Measurements from ENCODE around the gene TNS1.
"Not testable (repeated sequence)": the region's sequence is repeated elsewhere in the genome, so short reads cannot be mapped to it uniquely, and the experiment has no call there.

TNS1 gene

GRCh38 chr2:217788669-217789002 lies 214.2 kb downstream of the TNS1 start:
- no peaks in the 10 kb centered on the region for H3K9me3 ChIP-seq (ENCODE audit: control insufficient read depth, insufficient read depth, low read length)
- H3K9ac ChIP-seq (ENCODE audit: low read depth, low read length) = no peak overlapping the region
- H3K4me1 ChIP-seq (ENCODE audit: control insufficient read depth, insufficient read depth, low read length) = no peaks in the 10 kb centered on the region
- no peak overlapping the region for H3K4me3 ChIP-seq (ENCODE audit: low read depth, low read length)
- H3K36me3 ChIP-seq (ENCODE audit: control insufficient read depth, insufficient read depth, low read length) = no peaks in the 10 kb centered on the region
- peaks cover 3% of the 10 kb centered on the region for H3K27me3 ChIP-seq (ENCODE audit: control insufficient read depth, insufficient read depth, low read length)

DNA sequence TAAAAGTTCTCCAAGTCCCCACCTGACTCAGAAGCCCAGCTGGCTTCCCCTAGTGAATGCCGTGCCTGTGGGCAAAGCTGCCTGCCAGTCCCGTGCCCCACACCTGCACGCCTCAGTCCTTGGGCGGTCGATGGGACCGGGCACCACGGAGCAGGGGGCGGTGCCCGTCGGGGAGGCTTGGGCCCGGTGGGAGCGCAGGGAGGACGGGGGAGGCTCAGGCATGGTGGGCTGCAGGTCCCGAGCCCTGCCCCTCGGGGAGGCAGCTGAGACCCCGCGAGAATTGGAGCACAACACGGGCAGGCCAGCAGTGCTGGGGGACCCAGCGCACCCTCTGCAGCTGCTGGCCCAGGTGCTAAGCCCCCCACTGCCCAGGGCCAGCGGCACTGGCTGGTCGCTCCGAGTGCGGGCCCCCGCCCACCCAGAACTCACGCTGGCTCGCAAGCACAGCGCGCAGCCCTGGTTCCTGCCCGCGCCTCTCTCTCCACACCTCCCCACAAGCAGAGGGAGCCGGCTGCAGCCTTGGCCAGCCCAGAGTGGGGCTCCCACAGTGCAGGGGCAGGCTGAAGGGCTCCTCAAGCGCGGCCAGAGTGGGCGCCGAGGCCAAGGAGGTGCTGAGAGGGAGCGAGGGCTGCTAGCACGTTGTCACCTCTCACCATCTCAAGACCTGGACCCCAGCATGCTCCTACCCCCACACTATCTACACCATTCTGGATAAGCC lies 215.5 kb downstream of the TNS1 start:
- Histone ChIP-seq H3K4me3 (ENCODE audit: low read depth, low read length) (no peak overlapping the region), H3K9ac (ENCODE audit: low read depth, low read length) (no peak overlapping the region), H3K36me3 (ENCODE audit: control insufficient read depth, insufficient read depth, low read length) (no peaks in the 10 kb centered on the region), H3K9me3 (ENCODE audit: control insufficient read depth, insufficient read depth, low read length) (no peaks in the 10 kb centered on the region), H3K27me3 (ENCODE audit: control insufficient read depth, insufficient read depth, low read length) (peaks cover 3% of the 10 kb centered on the region), H3K4me1 (ENCODE audit: control insufficient read depth, insufficient read depth, low read length) (no peaks in the 10 kb centered on the region)

DNA sequence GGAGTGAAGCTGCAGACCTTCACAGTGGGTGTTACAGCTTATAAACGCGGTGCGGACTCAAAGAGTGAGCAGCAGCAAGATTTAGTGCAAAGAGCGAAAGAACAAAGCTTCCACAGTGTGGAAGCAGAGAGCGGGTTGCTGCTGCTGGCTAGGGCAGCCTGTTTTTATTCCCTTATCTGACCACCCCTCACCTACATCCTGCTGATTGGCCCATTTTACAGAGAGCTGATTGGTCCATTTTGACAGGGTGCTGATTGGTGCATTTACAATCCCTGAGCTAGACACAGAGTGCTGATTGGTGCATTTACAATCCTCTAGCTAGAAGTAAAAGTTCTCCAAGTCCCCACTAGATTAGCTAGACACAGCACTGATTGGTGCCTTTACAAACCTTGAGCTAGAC lies 216.2 kb downstream of the TNS1 start:
- not testable (repeated sequence) for H3K9me3 ChIP-seq (ENCODE audit: control insufficient read depth, insufficient read depth, low read length); H3K9ac ChIP-seq (ENCODE audit: low read depth, low read length); H3K4me3 ChIP-seq (ENCODE audit: low read depth, low read length); H3K4me1 ChIP-seq (ENCODE audit: control insufficient read depth, insufficient read depth, low read length); H3K27me3 ChIP-seq (ENCODE audit: control insufficient read depth, insufficient read depth, low read length); H3K36me3 ChIP-seq (ENCODE audit: control insufficient read depth, insufficient read depth, low read length)

- Histone ChIP-seq H3K9ac (ENCODE audit: low read depth, low read length) (no peak overlapping the region), H3K4me1 (ENCODE audit: control insufficient read depth, insufficient read depth, low read length) (no peaks in the 10 kb centered on the region), H3K9me3 (ENCODE audit: control insufficient read depth, insufficient read depth, low read length) (no peaks in the 10 kb centered on the region), H3K4me3 (ENCODE audit: low read depth, low read length) (no peak overlapping the region), H3K27me3 (ENCODE audit: control insufficient read depth, insufficient read depth, low read length) (peaks cover 3% of the 10 kb centered on the region), H3K36me3 (ENCODE audit: control insufficient read depth, insufficient read depth, low read length) (no peaks in the 10 kb centered on the region)
Observed at GRCh38 chr2:217785544-217786045, 217.2 kb downstream of the TNS1 start.

- Histone ChIP-seq H3K4me1 (ENCODE audit: control insufficient read depth, insufficient read depth, low read length) (no peaks in the 10 kb centered on the region), H3K4me3 (ENCODE audit: low read depth, low read length) (no peak overlapping the region), H3K9ac (ENCODE audit: low read depth, low read length) (no peak overlapping the region), H3K36me3 (ENCODE audit: control insufficient read depth, insufficient read depth, low read length) (no peaks in the 10 kb centered on the region), H3K27me3 (ENCODE audit: control insufficient read depth, insufficient read depth, low read length) (peaks cover 3% of the 10 kb centered on the region), H3K9me3 (ENCODE audit: control insufficient read depth, insufficient read depth, low read length) (no peaks in the 10 kb centered on the region)
Observed at GRCh38 chr2:217784996-217785543, 217.7 kb downstream of the TNS1 start.

GRCh38 chr2:217783243-217783642 lies 219.6 kb downstream of the TNS1 start:
- peaks cover 3% of the 10 kb centered on the region for H3K27me3 ChIP-seq (ENCODE audit: control insufficient read depth, insufficient read depth, low read length)
- H3K9me3 ChIP-seq (ENCODE audit: control insufficient read depth, insufficient read depth, low read length) = no peaks in the 10 kb centered on the region
- no peaks in the 10 kb centered on the region for H3K36me3 ChIP-seq (ENCODE audit: control insufficient read depth, insufficient read depth, low read length)
- H3K4me1 ChIP-seq (ENCODE audit: control insufficient read depth, insufficient read depth, low read length) = no peaks in the 10 kb centered on the region
- no peak overlapping the region for H3K4me3 ChIP-seq (ENCODE audit: low read depth, low read length)
- no peak overlapping the region for H3K9ac ChIP-seq (ENCODE audit: low read depth, low read length)

DNA sequence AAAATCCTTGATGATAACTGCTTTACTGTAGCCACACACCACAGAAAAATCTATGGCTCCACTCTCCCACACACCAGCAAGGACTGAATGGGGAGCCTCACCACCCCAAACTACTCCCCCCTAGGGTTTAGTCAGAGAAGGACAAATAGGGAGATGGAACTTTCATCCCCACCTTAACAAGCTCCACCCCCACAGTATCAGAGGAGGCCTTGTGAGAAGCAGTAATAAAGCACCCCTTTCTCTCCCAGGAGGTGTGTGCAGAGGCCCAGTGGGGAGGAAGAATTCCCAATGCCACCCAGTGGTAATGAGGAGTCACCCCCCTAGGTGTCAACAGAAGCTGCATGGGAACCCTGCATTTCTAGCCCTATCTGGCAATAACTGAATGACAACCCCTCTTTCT lies 224.9 kb downstream of the TNS1 start:
- no peak overlapping the region for H3K9ac ChIP-seq (ENCODE audit: low read depth, low read length)
- no peak overlapping the region for H3K4me3 ChIP-seq (ENCODE audit: low read depth, low read length)
- H3K9me3 ChIP-seq (ENCODE audit: control insufficient read depth, insufficient read depth, low read length) = no peaks in the 10 kb centered on the region
- H3K27me3 ChIP-seq (ENCODE audit: control insufficient read depth, insufficient read depth, low read length) = no peaks in the 10 kb centered on the region
- no peaks in the 10 kb centered on the region for H3K4me1 ChIP-seq (ENCODE audit: control insufficient read depth, insufficient read depth, low read length)
- no peaks in the 10 kb centered on the region for H3K36me3 ChIP-seq (ENCODE audit: control insufficient read depth, insufficient read depth, low read length)

DNA sequence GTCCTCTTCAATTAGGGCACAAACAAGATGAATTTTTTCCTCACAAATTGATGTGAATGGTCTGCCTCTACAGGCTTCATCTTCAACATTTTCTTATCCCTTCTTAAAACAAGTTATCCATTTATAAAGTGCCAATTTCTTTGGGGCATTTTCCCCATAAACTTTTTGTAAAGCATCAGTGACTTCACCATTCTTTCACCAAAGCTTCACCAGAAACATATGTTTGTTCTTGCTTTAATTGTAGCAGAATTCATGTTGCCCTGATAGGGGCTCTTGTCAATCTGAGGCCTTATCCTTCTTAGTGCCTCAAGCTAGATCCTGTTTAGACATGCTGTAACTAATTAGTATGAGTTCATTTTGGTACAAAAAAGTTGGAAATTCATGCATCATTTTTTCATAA lies 226.2 kb downstream of the TNS1 start:
- no peaks in the 10 kb centered on the region for H3K27me3 ChIP-seq (ENCODE audit: control insufficient read depth, insufficient read depth, low read length)
- no peak overlapping the region for H3K9ac ChIP-seq (ENCODE audit: low read depth, low read length)
- no peaks in the 10 kb centered on the region for H3K36me3 ChIP-seq (ENCODE audit: control insufficient read depth, insufficient read depth, low read length)
- no peaks in the 10 kb centered on the region for H3K9me3 ChIP-seq (ENCODE audit: control insufficient read depth, insufficient read depth, low read length)
- no peaks in the 10 kb centered on the region for H3K4me1 ChIP-seq (ENCODE audit: control insufficient read depth, insufficient read depth, low read length)
- H3K4me3 ChIP-seq (ENCODE audit: low read depth, low read length) = no peak overlapping the region

- no peak overlapping the region for H3K4me3 ChIP-seq (ENCODE audit: low read depth, low read length)
- no peaks in the 10 kb centered on the region for H3K4me1 ChIP-seq (ENCODE audit: control insufficient read depth, insufficient read depth, low read length)
- no peaks in the 10 kb centered on the region for H3K9me3 ChIP-seq (ENCODE audit: control insufficient read depth, insufficient read depth, low read length)
- H3K36me3 ChIP-seq (ENCODE audit: control insufficient read depth, insufficient read depth, low read length) = no peaks in the 10 kb centered on the region
- no peak overlapping the region for H3K9ac ChIP-seq (ENCODE audit: low read depth, low read length)
- H3K27me3 ChIP-seq (ENCODE audit: control insufficient read depth, insufficient read depth, low read length) = no peaks in the 10 kb centered on the region
Observed at GRCh38 chr2:217775920-217776503, 226.8 kb downstream of the TNS1 start.

DNA sequence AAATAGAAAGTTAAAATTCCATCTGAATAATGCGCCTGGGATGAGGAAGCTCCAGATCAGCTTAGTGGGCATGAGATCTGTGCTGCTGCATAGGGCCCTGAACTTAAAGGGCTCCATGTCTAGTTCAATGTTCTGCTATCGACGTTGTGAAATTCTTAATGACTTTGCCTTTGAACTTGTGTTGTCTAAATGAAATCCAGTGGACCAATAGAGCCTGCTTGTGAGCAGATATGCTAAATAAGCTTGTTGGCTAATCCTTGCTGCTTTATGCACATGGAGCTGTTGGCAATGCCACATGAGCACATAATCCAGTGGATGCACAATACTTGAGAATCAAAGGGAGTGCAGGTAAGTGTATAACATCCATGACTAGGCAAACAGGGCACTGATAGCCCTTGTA lies 228.6 kb downstream of the TNS1 start:
- H3K27me3 ChIP-seq (ENCODE audit: control insufficient read depth, insufficient read depth, low read length) = no peaks in the 10 kb centered on the region
- no peak overlapping the region for H3K9ac ChIP-seq (ENCODE audit: low read depth, low read length)
- no peak overlapping the region for H3K4me3 ChIP-seq (ENCODE audit: low read depth, low read length)
- H3K36me3 ChIP-seq (ENCODE audit: control insufficient read depth, insufficient read depth, low read length) = no peaks in the 10 kb centered on the region
- no peaks in the 10 kb centered on the region for H3K4me1 ChIP-seq (ENCODE audit: control insufficient read depth, insufficient read depth, low read length)
- H3K9me3 ChIP-seq (ENCODE audit: control insufficient read depth, insufficient read depth, low read length) = no peaks in the 10 kb centered on the region

GRCh38 chr2:217773539-217773938 lies 229.3 kb downstream of the TNS1 start:
- no peaks in the 10 kb centered on the region for H3K36me3 ChIP-seq (ENCODE audit: control insufficient read depth, insufficient read depth, low read length)
- no peak overlapping the region for H3K4me3 ChIP-seq (ENCODE audit: low read depth, low read length)
- H3K27me3 ChIP-seq (ENCODE audit: control insufficient read depth, insufficient read depth, low read length) = no peaks in the 10 kb centered on the region
- no peaks in the 10 kb centered on the region for H3K9me3 ChIP-seq (ENCODE audit: control insufficient read depth, insufficient read depth, low read length)
- no peaks in the 10 kb centered on the region for H3K4me1 ChIP-seq (ENCODE audit: control insufficient read depth, insufficient read depth, low read length)
- no peak overlapping the region for H3K9ac ChIP-seq (ENCODE audit: low read depth, low read length)

- H3K36me3 ChIP-seq (ENCODE audit: control insufficient read depth, insufficient read depth, low read length) = no peaks in the 10 kb centered on the region
- peaks cover 5% of the 10 kb centered on the region for H3K9me3 ChIP-seq (ENCODE audit: control insufficient read depth, insufficient read depth, low read length)
- no peaks in the 10 kb centered on the region for H3K4me1 ChIP-seq (ENCODE audit: control insufficient read depth, insufficient read depth, low read length)
- H3K9ac ChIP-seq (ENCODE audit: low read depth, low read length) = no peak overlapping the region
- no peaks in the 10 kb centered on the region for H3K27me3 ChIP-seq (ENCODE audit: control insufficient read depth, insufficient read depth, low read length)
- no peak overlapping the region for H3K4me3 ChIP-seq (ENCODE audit: low read depth, low read length)
Observed at GRCh38 chr2:217766356-217766755, 236.4 kb downstream of the TNS1 start.

Data from iPS-15b (cell line).